Stimulated activated CD8-positive, alpha-beta memory T cell treated with anti-CD3 and anti-CD28 coated beads, Interleukin-4, amount 100 ng/mL, for 1 hour (primary cell): Measurements from ENCODE around the gene GPS1.

ENCODE experiments used
- DNase-seq, 2 donors: peaks; one replicate each; pipeline ENCODE4 v3.0.0-alpha.2; 2020; ENCODE audit warnings: low read depth in 2 of 2, low spot score in 1 of 2

GPS1 gene

DNA sequence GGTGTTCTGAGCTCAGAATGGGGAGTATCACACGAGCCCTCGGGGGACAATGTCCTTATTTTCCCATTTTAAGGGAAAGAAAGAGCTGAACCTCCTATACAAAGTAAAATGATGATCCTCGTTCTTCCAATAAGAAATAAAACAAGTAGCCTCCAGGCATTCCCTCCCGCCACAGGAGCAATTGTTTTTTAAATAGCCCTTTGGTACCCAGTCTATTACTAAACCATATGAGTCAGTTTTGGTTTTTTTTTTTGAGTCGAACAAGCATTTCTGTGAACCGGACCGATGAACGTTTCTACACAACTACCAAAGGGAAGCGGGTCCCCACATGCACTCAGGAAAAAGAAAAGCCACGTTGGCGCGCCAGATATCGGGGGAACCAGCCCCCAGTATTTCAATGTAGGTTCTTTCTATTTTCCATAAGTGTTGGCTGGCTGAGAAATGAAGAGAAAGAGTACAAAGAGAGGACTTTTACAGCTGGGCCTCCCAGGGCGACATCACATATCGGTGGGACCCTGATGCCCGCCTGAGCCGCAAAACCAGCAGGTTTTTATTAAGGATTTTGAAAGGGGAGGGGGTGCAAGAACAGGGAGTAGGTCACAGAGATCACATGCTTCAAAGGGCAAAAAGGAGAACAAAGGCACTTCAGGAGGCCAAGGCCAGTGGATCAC is 10.4 kb upstream of the GPS1 start:
- no peak for DNase-seq

DNA sequence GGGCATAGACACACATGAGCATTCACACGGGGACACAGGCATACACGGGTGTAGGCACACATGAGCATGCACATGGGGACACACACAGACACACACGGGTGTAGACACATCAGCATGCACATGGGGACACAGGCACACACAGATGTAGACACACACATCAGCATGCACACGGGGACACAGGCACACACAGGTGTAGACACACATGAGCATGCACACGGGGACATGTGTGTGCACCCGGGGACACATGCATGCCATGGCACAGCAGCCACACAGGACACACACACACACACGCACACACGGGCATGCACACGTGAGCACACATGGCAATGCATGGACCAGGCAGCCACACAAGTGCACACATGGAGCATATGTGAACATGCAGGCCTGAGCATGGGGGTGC is 9.0 kb upstream of the GPS1 start:
- DNase-seq, result no peak

- DNase-seq, result no peak
These were observed 8.2 kb upstream of the GPS1 start for GRCh38 chr17:82043507-82043906.

DNA sequence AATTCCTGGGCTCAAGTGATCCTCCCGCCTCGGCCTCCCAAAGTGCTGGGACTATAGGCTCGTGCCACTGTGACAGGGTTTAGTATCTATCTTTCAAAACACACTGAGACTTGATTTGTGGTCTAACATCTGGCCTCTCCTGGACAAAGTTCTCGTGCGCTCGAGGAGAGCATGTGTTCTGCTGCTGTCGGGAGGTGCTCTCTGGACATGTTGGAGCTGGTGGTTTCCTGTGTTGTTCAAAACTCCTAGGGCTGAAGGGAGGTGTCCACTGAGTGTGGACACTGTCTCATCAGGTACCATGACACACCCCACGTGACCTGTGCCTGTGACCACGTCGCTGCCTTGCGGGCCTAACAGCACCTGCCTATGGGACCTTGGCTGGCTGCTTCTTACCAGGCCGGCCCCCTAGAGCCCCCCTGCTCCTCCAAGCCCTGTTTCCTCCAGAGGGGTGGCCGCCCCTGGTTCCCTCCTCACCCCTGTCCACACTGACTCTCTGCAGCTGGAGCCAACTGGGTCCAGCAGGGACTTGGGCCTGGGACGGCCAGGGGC is 5.7 kb upstream of the GPS1 start:
- no peak for DNase-seq

- no peak for DNase-seq
These were observed 4.8 kb upstream of the GPS1 start for GRCh38 chr17:82046903-82047302.

- DNase-seq, result no peak
These were observed 4.3 kb upstream of the GPS1 start for GRCh38 chr17:82047379-82047778.

- no peak for DNase-seq
These were observed 3.7 kb upstream of the GPS1 start for GRCh38 chr17:82047914-82048570.

- DNase-seq, result no peak
These were observed 3.1 kb upstream of the GPS1 start for GRCh38 chr17:82048571-82048971.

DNA sequence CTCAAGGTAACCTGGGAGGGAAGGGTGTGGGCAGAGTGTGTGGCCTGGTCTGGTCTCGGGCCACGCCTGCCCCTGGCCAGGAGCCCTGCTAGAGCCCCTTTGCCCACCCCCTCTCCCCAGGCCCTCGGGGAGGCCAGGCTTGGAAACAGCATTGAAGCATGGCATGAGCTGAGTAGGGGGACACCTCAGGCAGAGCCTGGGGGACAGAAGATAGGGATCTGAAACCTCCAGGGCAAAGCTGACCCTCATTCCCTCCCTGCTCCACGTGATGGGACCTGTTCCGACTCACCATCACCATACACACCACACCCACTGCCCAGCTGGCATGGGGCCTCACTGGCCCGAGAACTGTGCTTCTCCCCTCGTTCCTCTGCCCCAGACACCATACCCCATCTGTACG is 2.6 kb upstream of the GPS1 start:
- no peak for DNase-seq

GRCh38 chr17:82049521-82049971 is 2.2 kb upstream of the GPS1 start:
- no peak for DNase-seq

- DNase-seq, result no peak
These were observed 1.4 kb upstream of the GPS1 start for GRCh38 chr17:82050152-82050760.

GRCh38 chr17:82050761-82051641 is 697 bp upstream of the GPS1 start:
- DNase-seq, result no peak

- no peak for DNase-seq
These were observed 951 bp downstream of the GPS1 start for GRCh38 chr17:82052638-82053059.

DNA sequence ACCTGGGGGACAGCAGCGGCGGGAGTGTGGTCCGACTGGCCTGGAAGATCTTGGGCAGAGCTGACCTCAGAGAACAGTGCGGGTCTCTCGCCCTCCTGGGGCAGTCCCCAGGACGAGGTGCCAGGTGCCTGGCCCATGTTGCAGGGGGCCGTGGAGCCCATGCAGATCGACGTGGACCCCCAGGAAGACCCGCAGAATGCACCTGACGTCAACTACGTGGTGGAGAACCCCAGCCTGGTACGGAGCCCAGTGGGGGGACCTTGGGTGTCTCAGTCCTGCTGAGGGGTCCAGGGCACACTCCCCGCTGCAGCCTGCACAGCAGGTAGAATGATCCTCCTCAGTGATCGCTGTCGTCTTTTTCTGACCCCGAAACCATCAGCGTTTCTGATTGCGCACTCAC is 1.4 kb downstream of the GPS1 start:
- DNase-seq, result no peak

DNA sequence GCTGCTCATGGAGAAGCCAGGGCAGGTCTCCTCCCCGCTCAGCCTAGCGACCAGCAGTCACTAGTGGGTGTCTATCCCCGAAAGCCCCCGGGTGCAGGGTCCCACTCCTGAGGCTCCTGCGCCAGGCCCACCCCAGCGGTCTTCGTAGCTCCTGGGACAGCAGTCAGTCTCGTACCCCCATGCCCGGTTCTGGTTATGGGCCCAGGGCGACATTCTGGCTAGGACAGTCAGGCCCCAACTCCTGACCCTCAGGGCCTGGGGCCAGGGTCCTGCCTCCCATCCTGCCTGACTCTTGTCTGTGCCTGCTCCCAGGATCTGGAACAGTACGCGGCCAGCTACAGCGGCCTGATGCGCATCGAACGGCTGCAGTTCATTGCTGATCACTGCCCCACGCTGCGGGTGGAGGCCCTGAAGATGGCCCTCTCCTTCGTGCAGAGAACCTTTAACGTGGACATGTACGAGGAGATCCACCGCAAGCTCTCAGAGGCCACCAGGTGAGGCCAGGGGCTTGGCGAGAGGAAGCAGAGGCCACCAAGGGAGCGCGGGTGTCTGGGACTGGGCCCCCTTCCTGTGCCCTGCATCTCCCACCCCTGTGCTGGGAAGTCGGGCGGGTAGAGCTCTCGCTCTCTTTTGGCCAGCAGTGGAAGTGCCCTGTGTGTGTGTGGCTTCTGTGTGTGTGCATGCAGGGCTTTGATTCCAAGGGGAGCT is 2.0 kb downstream of the GPS1 start:
- DNase-seq, result no peak

GRCh38 chr17:82054351-82055022 is 2.8 kb downstream of the GPS1 start:
- DNase-seq, result no peak

DNA sequence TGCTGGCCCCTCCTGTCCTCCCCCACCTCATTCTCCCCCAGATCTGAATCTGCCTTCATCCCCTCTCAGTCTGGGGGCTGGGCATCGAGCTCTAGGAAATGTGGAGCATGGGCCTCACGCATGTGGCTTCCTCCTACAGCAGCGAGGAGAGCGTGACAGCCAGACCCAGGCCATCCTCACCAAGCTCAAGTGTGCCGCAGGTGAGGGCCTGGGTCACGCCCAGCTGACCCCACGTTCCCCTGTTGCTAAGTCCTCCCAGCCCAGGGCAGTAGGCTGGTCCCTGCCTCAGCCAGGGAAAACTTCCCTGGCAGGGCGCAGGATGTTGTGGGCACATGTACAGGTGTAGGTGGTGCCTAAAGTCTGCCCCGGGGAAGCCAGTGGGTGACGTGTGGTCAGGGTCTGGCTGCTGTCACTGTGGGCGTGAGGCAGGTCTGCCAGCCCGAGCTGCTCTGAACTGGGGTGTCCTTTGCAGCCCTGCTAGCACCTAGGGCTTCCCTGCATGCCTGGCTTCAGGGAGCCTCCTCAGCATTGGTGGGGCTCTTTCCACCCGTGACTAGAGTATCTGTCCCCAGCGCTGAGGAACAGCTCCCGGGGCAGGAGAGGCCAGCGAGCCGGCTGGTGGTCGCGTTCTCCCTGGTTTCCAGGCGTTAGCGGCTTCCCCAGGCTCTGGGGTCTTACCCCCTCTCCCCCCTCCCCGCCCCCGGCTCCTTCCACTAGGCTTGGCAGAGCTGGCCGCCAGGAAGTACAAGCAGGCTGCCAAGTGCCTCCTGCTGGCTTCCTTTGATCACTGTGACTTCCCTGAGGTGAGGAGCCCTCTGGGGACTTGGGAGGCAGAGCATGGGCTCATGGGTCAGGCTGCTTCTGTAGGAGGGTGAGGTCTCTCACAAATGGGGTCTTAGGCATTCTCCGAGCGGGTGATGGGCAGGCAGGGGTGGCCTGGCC is 3.6 kb downstream of the GPS1 start:
- no peak for DNase-seq

DNA sequence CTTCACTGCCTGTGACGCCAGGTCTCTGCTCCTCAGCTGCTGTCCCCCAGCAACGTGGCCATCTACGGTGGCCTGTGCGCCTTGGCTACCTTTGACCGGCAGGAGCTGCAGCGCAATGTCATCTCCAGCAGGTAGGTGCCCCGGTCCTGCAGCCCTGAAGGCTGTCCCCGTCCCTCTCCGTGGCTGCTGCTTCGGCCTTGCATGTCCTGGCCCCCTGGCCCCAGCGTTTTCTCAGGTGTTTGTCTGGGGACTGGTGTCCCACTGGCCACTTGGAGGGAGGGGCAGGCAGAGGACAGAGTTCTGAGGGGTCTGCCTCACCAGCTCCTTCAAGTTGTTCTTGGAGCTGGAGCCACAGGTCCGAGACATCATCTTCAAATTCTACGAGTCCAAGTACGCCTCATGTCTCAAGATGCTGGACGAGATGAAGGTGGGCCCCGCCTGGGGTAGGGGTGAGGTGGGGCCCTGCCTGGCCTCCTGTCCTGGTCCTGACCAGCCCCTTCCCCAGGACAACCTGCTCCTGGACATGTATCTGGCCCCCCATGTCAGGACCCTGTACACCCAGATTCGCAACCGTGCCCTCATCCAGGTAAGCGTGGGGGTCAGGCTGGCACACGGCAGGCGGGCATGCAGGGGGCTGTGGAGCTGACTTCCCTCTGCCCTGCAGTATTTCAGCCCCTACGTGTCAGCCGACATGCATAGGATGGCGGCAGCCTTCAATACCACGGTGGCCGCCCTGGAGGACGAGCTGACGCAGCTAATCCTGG is 4.4 kb downstream of the GPS1 start:
- DNase-seq, result no peak
